ENCODE measurements around the gene APBB2.

GRCh38 chr4:40953283-40954087, 260.9 kb downstream of the APBB2 start:
- TF ChIP-seq CTCF (conservative IDR thresholded peaks at IDR 0.05; ENCODE audit: low read depth in 2 of 2) (no peak), EZH2 (IDR thresholded peaks at IDR 0.05; ENCODE audit: low read depth, unreplicated experiment) (no peak), EZH2phosphoT487 (IDR thresholded peaks at IDR 0.05; ENCODE audit: unreplicated experiment) (no peak), REST (IDR thresholded peaks at IDR 0.05; ENCODE audit: unreplicated experiment) (no peak), CREB1 (CRISPR knock-in tag; IDR thresholded peaks at IDR 0.05; ENCODE audit: low read depth) (no peak), POLR2AphosphoS5 (IDR thresholded peaks at IDR 0.05; ENCODE audit: low read depth) (no peak), ETS1 (IDR thresholded peaks at IDR 0.05) (no peak), JUNB (IDR thresholded peaks at IDR 0.05; ENCODE audit: unreplicated experiment) (no peak)
